ENCODE data around the gene JUN. TPM values are rescaled to one million over a fixed set of nuclear protein-coding genes. Genes with fewer than 3 reads are reported as not detected.
A peak's percentile ranks its signal among the peaks of the same experiment; 100 is the strongest.

The JUN gene
- total RNA-seq, 1 experiment from 2014 or later, result 15.9 TPM

GRCh38 chr1:58781541-58782177 lies 2.2 kb downstream of the JUN start:
- Mint-ChIP-seq H3K36me3 (no peaks in the 10 kb centered on the region), H3K4me3 (peak overlapping the region; percentile 76), H3K9me3 (no peaks in the 10 kb centered on the region), H3K27me3 (ENCODE audit: low read depth) (peaks cover 40% of the 10 kb centered on the region), H3K27ac (no peak overlapping the region), H3K4me1 (peaks cover 34% of the 10 kb centered on the region)
- no peak for ATAC-seq
- TF ChIP-seq CDX4 (CRISPR knock-in tag; IDR thresholded peaks at IDR 0.05; ENCODE audit: borderline replicate concordance) (no peak), MAX (CRISPR knock-in tag; IDR thresholded peaks at IDR 0.05) (no peak), ZBTB43 (CRISPR knock-in tag; IDR thresholded peaks at IDR 0.05) (no peak), E2F1 (CRISPR knock-in tag; IDR thresholded peaks at IDR 0.05) (no peak), E2F4 (CRISPR knock-in tag; IDR thresholded peaks at IDR 0.05; ENCODE audit: borderline replicate concordance, low read depth) (no peak), ZNF138 (CRISPR knock-in tag; conservative IDR thresholded peaks at IDR 0.05) (no peak), NR1H2 (CRISPR knock-in tag; IDR thresholded peaks at IDR 0.05) (no peak), FOXP1 (CRISPR knock-in tag; IDR thresholded peaks at IDR 0.05; ENCODE audit: borderline replicate concordance) (no peak), ZNF263 (CRISPR knock-in tag; IDR thresholded peaks at IDR 0.05; ENCODE audit: low read depth) (no peak), ZNF671 (CRISPR knock-in tag; IDR thresholded peaks at IDR 0.05) (no peak), MLX (CRISPR knock-in tag; IDR thresholded peaks at IDR 0.05) (no peak), NFATC4 (CRISPR knock-in tag; IDR thresholded peaks at IDR 0.05) (no peak)
- ChIA-PET CTCF (interaction anchor here (1.8 kb wide), 1 partner anchor 978 kb away, joined by 4 read pairs; no protein-coding TSS in a partner anchor), POLR2A (interaction anchor here (0.6 to 1.1 kb wide), 2 partner anchors 296 to 388 kb away, joined by 4 to 11 read pairs; no protein-coding TSS in a partner anchor)
- DNase-seq (ENCODE audit: low spot score), result peak; percentile 38

GRCh38 chr1:58780836-58781452 lies 2.9 kb downstream of the JUN start:
- Mint-ChIP-seq H3K27me3 (ENCODE audit: low read depth) (peaks cover 35% of the 10 kb centered on the region), H3K36me3 (no peaks in the 10 kb centered on the region), H3K9me3 (no peaks in the 10 kb centered on the region), H3K4me1 (peaks cover 29% of the 10 kb centered on the region), H3K4me3 (peak overlapping the region; percentile 76), H3K27ac (no peak overlapping the region)
- ChIA-PET POLR2A (interaction anchor here (0.6 kb wide), 1 partner anchor 388 kb away, joined by 11 read pairs; no protein-coding TSS in a partner anchor), CTCF (interaction anchor here (1.8 kb wide), 1 partner anchor 978 kb away, joined by 4 read pairs; no protein-coding TSS in a partner anchor)
- TF ChIP-seq ZNF425 (CRISPR knock-in tag; conservative IDR thresholded peaks at IDR 0.05), result no peak
- TF ChIP-seq MYBL2 (CRISPR knock-in tag; IDR thresholded peaks at IDR 0.05), result no peak
- no peak for TF ChIP-seq TEAD4 (CRISPR knock-in tag; IDR thresholded peaks at IDR 0.05)
- no peak for TF ChIP-seq E2F4 (CRISPR knock-in tag; IDR thresholded peaks at IDR 0.05; ENCODE audit: borderline replicate concordance, low read depth)
- DNase-seq (ENCODE audit: low spot score) (no peak), ATAC-seq (no peak)
